Kidney capillary endothelial cell (primary cell): ENCODE measurements around the gene MOV10L1.
"Not testable (repeated sequence)": the region's sequence is repeated elsewhere in the genome, so short reads cannot be mapped to it uniquely, and the experiment has no call there.

Source experiments
- DNase-seq: peaks from one replicate; pipeline ENCODE4 v3.0.0-alpha.2; 2018; ENCODE audit warnings: low spot score

MOV10L1 gene

GRCh38 chr22:50160947-50161346 is 71.1 kb downstream of the MOV10L1 start:
- DNase-seq: no peak

- DNase-seq: no peak
These were observed 71.9 kb downstream of the MOV10L1 start for GRCh38 chr22:50161508-50162390.

GRCh38 chr22:50162391-50162956 is 72.7 kb downstream of the MOV10L1 start:
- no peak for DNase-seq

- no peak for DNase-seq
These were observed 75.8 kb downstream of the MOV10L1 start for GRCh38 chr22:50165436-50166123.

- DNase-seq: no peak
These were observed 78.1 kb downstream of the MOV10L1 start for GRCh38 chr22:50167689-50168489.

- not testable (repeated sequence) for DNase-seq
These were observed 78.8 kb downstream of the MOV10L1 start for GRCh38 chr22:50168490-50169180.

GRCh38 chr22:50169181-50169759 is 79.5 kb downstream of the MOV10L1 start:
- no peak for DNase-seq

- DNase-seq: no peak
These were observed 80.1 kb downstream of the MOV10L1 start for GRCh38 chr22:50169774-50170341.

- DNase-seq: no peak
These were observed 80.9 kb downstream of the MOV10L1 start, which contains the start of gene PANX2 for GRCh38 chr22:50170453-50171318. PANX2 (plus strand) TSS chr22:50170731; CDS start chr22:50170731, 0 bp downstream.

GRCh38 chr22:50171319-50171964 is 81.6 kb downstream of the MOV10L1 start:
- DNase-seq: no peak

GRCh38 chr22:50171965-50172421 is 82.2 kb downstream of the MOV10L1 start:
- no peak for DNase-seq

- DNase-seq: no peak
These were observed 83.6 kb downstream of the MOV10L1 start for GRCh38 chr22:50173311-50173982.

GRCh38 chr22:50173983-50174355 is 84.2 kb downstream of the MOV10L1 start:
- DNase-seq: no peak

- no peak for DNase-seq
These were observed 84.8 kb downstream of the MOV10L1 start for GRCh38 chr22:50174382-50175190.

GRCh38 chr22:50175191-50175461 is 85.3 kb downstream of the MOV10L1 start:
- DNase-seq: no peak

- DNase-seq: no peak
These were observed 86.4 kb downstream of the MOV10L1 start for GRCh38 chr22:50175921-50176849.
